Measurements from ENCODE around the gene ST6GAL1. TPM values are rescaled to one million over a fixed set of nuclear protein-coding genes. Genes with fewer than 3 reads are reported as not detected.

ST6GAL1 gene
- total and polyA plus RNA-seq, 2 of the 13 experiments (the other 11 are each of a cell fraction or from before 2014, with no cell fraction given), result 79.9 to 164 TPM

- TF ChIP-seq ZNF138 (CRISPR knock-in tag; IDR thresholded peaks at IDR 0.05; ENCODE audit: low read depth) (no peak), SAP130 (CRISPR knock-in tag; IDR thresholded peaks at IDR 0.05; ENCODE audit: low read depth) (no peak), PLRG1 (conservative IDR thresholded peaks at IDR 0.05) (no peak), MIXL1 (CRISPR knock-in tag; IDR thresholded peaks at IDR 0.05) (no peak), USF2 (IDR thresholded peaks at IDR 0.05; ENCODE audit: low read depth, low read length) (no peak), USF2 (CRISPR knock-in tag; IDR thresholded peaks at IDR 0.05; ENCODE audit: borderline replicate concordance) (no peak), STAT5B (CRISPR knock-in tag; IDR thresholded peaks at IDR 0.05) (no peak), ZNF572 (CRISPR knock-in tag; IDR thresholded peaks at IDR 0.05) (no peak)
- CTCF ChIA-PET (ENCODE audit: low intra/inter-chr PET ratio, low total read pairs), result no interaction called here
- DNase-seq (ENCODE audit: low spot score) (no peak), ATAC-seq (no peak), FAIRE-seq (no peak)
- Histone ChIP-seq H2AFZ (ENCODE audit: low read length) (no peak overlapping the region), H3K36me3 (replicated peaks in 1 of 2; ENCODE audit: control insufficient read depth in 1 of 2, insufficient read depth in 2 of 2, low read length in 2 of 2) (peaks cover 0 to 2% of the 10 kb centered on the region in 2 experiments; a peak in 1 of 5 replicates), H3K9me3 (ENCODE audit: low read length) (no peaks in the 10 kb centered on the region), H3K27ac (ENCODE audit: extremely low read length, insufficient read depth, low read length) (no peak overlapping the region), H3K4me3 (replicated peaks in 1 of 3; ENCODE audit: insufficient read depth in 1 of 3, low read depth in 2 of 3, low read length in 3 of 3) (no peak overlapping the region), H3K79me2 (ENCODE audit: insufficient read depth, low read length) (no peaks in the 10 kb centered on the region), H3K4me2 (ENCODE audit: low read depth, low read length) (no peak overlapping the region), H3K4me1 (ENCODE audit: insufficient read depth, low read length) (peaks cover 9% of the 10 kb centered on the region), H3K9ac (ENCODE audit: insufficient read depth, low read depth, low read length) (no peak overlapping the region), H4K20me1 (ENCODE audit: insufficient read depth, low read length) (no peaks in the 10 kb centered on the region), H3K27me3 (ENCODE audit: control insufficient read depth in 1 of 2, insufficient read depth in 2 of 2, low read length in 2 of 2) (no peaks in the 10 kb centered on the region)
- in situ Hi-C loops (cut with HindIII; ENCODE audit: extremely low pct_ligation_motif_present, low pct_unique_long_range_greater_than_20kb), result no loop called here
- intact Hi-C loops (cut with micrococcal nuclease; ENCODE audit: unreplicated experiment), result no loop called here
- no TSS peak for BruUV-seq (replicated peaks)
- POLR2A ChIA-PET, result no interaction called here
- 95% methylated on average over 10 of the region's 10 CpGs for WGBS (ENCODE audit: low lambda C conversion rate)
Measured at GRCh38 chr3:186997473-186997939, 67.2 kb downstream of the ST6GAL1 start.

- H3K36me3 ChIP-seq (replicated peaks in 1 of 2; ENCODE audit: control insufficient read depth in 1 of 2, insufficient read depth in 2 of 2, low read length in 2 of 2), result peaks cover 0 to 2% of the 10 kb centered on the region in 2 experiments; a peak in 1 of 5 replicates
- 96% methylated on average over 9 of the region's 9 CpGs for WGBS (ENCODE audit: low lambda C conversion rate)
- H3K27ac ChIP-seq (ENCODE audit: extremely low read length, insufficient read depth, low read length), result no peak overlapping the region
- H3K9me3 ChIP-seq (ENCODE audit: low read length), result no peaks in the 10 kb centered on the region
- ATAC-seq (no peak), FAIRE-seq (no peak), DNase-seq (ENCODE audit: low spot score) (no peak)
- no peak overlapping the region for H3K9ac ChIP-seq (ENCODE audit: insufficient read depth, low read depth, low read length)
- no peaks in the 10 kb centered on the region for H4K20me1 ChIP-seq (ENCODE audit: insufficient read depth, low read length)
- H3K79me2 ChIP-seq (ENCODE audit: insufficient read depth, low read length), result no peaks in the 10 kb centered on the region
- H3K27me3 ChIP-seq (ENCODE audit: control insufficient read depth in 1 of 2, insufficient read depth in 2 of 2, low read length in 2 of 2), result no peaks in the 10 kb centered on the region
- no peak overlapping the region for H3K4me3 ChIP-seq (replicated peaks in 1 of 3; ENCODE audit: insufficient read depth in 1 of 3, low read depth in 2 of 3, low read length in 3 of 3)
- H3K4me2 ChIP-seq (ENCODE audit: low read depth, low read length), result no peak overlapping the region
- H3K4me1 ChIP-seq (ENCODE audit: insufficient read depth, low read length), result no peaks in the 10 kb centered on the region
- no TSS peak for BruUV-seq (replicated peaks)
- no peak for TF ChIP-seq ZNF724P (CRISPR knock-in tag; IDR thresholded peaks at IDR 0.05; ENCODE audit: borderline replicate concordance)
- POLR2A ChIA-PET, result no interaction called here
- intact Hi-C loops (cut with micrococcal nuclease; ENCODE audit: unreplicated experiment) (no loop called here), in situ Hi-C loops (cut with HindIII; ENCODE audit: extremely low pct_ligation_motif_present, low pct_unique_long_range_greater_than_20kb) (no loop called here)
- H2AFZ ChIP-seq (ENCODE audit: low read length), result no peak overlapping the region
- CTCF ChIA-PET (ENCODE audit: low intra/inter-chr PET ratio, low total read pairs), result no interaction called here
Measured at GRCh38 chr3:186998937-186999368, 68.6 kb downstream of the ST6GAL1 start.

Measured in HepG2 (cell line).